Lung (tissue), 12 donors: Measurements from ENCODE around the gene CRYBG1. TPM values are rescaled to one million over a fixed set of nuclear protein-coding genes. Genes with fewer than 3 reads are reported as not detected.

ENCODE experiments used
- ATAC-seq: fragments of 200-7000 bp; cut with Tn5 transposase; one replicate; pipeline ENCODE4 v1.9.1; 2020; ENCODE audit warnings: moderate number of reproducible peaks; ENCODE audit not compliant: insufficient read depth, low FRiP score
- DNase-seq, 3 donors: peaks; one replicate each; pipeline ENCODE4 v3.0.0-alpha.2; 2013 to 2017
- H3K27ac ChIP-seq, 2 donors: one replicate each; pipeline ENCODE4 v1.5.1; 2013; ENCODE audit warnings: mild to moderate bottlenecking in 2 of 2, moderate library complexity in 2 of 2, control low read depth in 1 of 2, inconsistent platforms in 1 of 2, low read depth in 1 of 2, low read length in 1 of 2
- H3K27me3 ChIP-seq, 3 donors: one replicate each; pipeline ENCODE4 v1.5.1; 2013; ENCODE audit warnings: low read length in 2 of 3; ENCODE audit not compliant: control insufficient read depth in 3 of 3, insufficient read depth in 3 of 3
- H3K36me3 ChIP-seq, 4 donors: one replicate each; pipeline ENCODE4 v1.5.1; 2013; ENCODE audit warnings: low read length in 4 of 4, mild to moderate bottlenecking in 1 of 4, moderate library complexity in 1 of 4; ENCODE audit not compliant: control insufficient read depth in 4 of 4, insufficient read depth in 4 of 4
- H3K4me1 ChIP-seq, 5 donors: one replicate each; pipeline ENCODE4 v1.5.1; 2013; ENCODE audit warnings: low read length in 5 of 5, mild to moderate bottlenecking in 2 of 5, moderate library complexity in 1 of 5; ENCODE audit not compliant: control insufficient read depth in 5 of 5, insufficient read depth in 5 of 5
- H3K4me3 ChIP-seq: one replicate; pipeline ENCODE4 v1.5.1; 2013; ENCODE audit warnings: mild to moderate bottlenecking, control low read depth, moderate library complexity
- H3K9ac ChIP-seq, 2 donors: one replicate each; pipeline ENCODE4 v1.5.1; 2013; ENCODE audit warnings: low read length in 2 of 2, control low read depth in 1 of 2; ENCODE audit not compliant: insufficient read depth in 1 of 2
- H3K9me3 ChIP-seq, 4 donors: one replicate each; pipeline ENCODE4 v1.5.1; 2013; ENCODE audit warnings: low read length in 3 of 4, mild to moderate bottlenecking in 1 of 4, moderate library complexity in 1 of 4; ENCODE audit not compliant: control insufficient read depth in 4 of 4, insufficient read depth in 3 of 4
- CTCF ChIP-seq: IDR thresholded peaks from 2 replicates; pipeline ENCODE4 v1.5.1; 2012; ENCODE audit warnings: mild to moderate bottlenecking; ENCODE audit errors: control extremely low read depth, extremely low read depth
- WGBS, 2 donors: extraction: QIAGEN DNeasy Blood & Tissue Kit; methylation state at CpG; one replicate each; pipeline ENCODE4 v1.1.7; 2013; 5-methylcytosine and 5-hydroxymethylcytosine counted together
- polyA plus RNA-seq, 2 donors: library from polyadenylated mRNA; stranded (reverse); fragments of 200-250 nt; gene quantifications; one replicate each; pipeline ENCODE4 v1.2.1, GENCODE V29; 2013
- total RNA-seq, 2 donors: library from RNA; depleted of rRNA in 1 of 2; stranded (reverse); fragments of >200 nt in 1 of 2; gene quantifications; one replicate each; pipeline ENCODE4 v1.2.1, GENCODE V29; 2014 to 2021
- donor health status: control.
- donor health status: control.
- donor health status: Bipolar disorder and iron deficiency.
- donor health status: healthy.
- donor health status: DM: yes; HTN: yes; CAD: no.

The CRYBG1 gene
- total and polyA plus RNA-seq, 4 donors: 5.7 to 28.0 (median 12.6) TPM

GRCh38 chr6:106530026-106530425 is 169.5 kb downstream of the CRYBG1 start:
- Histone ChIP-seq H3K36me3 (peaks cover 0 to 3% (median 0%) of the 10 kb centered on the region in 4 donors), H3K27me3 (no peaks in the 10 kb centered on the region), H3K4me3 (no peak overlapping the region), H3K9ac (no peak overlapping the region), H3K4me1 (no peaks in the 10 kb centered on the region), H3K9me3 (no peaks in the 10 kb centered on the region), H3K27ac (no peak overlapping the region)
- DNase-seq: no peak
- ATAC-seq: no peak
- 96 to 97% methylated on average over 1 of the region's 1 CpG for WGBS, 2 donors
- no peak for TF ChIP-seq CTCF

- no peaks in the 10 kb centered on the region for H3K4me1 ChIP-seq
- H3K4me3 ChIP-seq: no peak overlapping the region
- H3K27me3 ChIP-seq: no peaks in the 10 kb centered on the region
- DNase-seq: no peak
- H3K27ac ChIP-seq: no peak overlapping the region
- no peaks in the 10 kb centered on the region for H3K9me3 ChIP-seq
- ATAC-seq: no peak
- no peak for TF ChIP-seq CTCF
- H3K36me3 ChIP-seq: peaks cover 0 to 3% (median 0%) of the 10 kb centered on the region in 4 donors
- no peak overlapping the region for H3K9ac ChIP-seq
- WGBS, 2 donors: 96 to 100% methylated on average over 1 of the region's 1 CpG
Observed at GRCh38 chr6:106530502-106530901, 170.0 kb downstream of the CRYBG1 start.

GRCh38 chr6:106533054-106533453 is 172.5 kb downstream of the CRYBG1 start:
- Histone ChIP-seq H3K27ac (no peak overlapping the region), H3K27me3 (no peaks in the 10 kb centered on the region), H3K36me3 (peaks cover 0 to 3% (median 0%) of the 10 kb centered on the region in 4 donors), H3K9ac (no peak overlapping the region), H3K4me1 (no peaks in the 10 kb centered on the region), H3K9me3 (no peaks in the 10 kb centered on the region), H3K4me3 (no peak overlapping the region)
- ATAC-seq: no peak
- WGBS, 2 donors: 62 to 67% methylated on average over 5 of the region's 5 CpGs
- TF ChIP-seq CTCF: no peak
- DNase-seq: no peak

- 86 to 94% methylated on average over 1 of the region's 1 CpG for WGBS, 2 donors
- no peak overlapping the region for H3K27ac ChIP-seq
- no peaks in the 10 kb centered on the region for H3K4me1 ChIP-seq
- H3K27me3 ChIP-seq: no peaks in the 10 kb centered on the region
- no peak for DNase-seq
- H3K9me3 ChIP-seq: no peaks in the 10 kb centered on the region
- no peak overlapping the region for H3K4me3 ChIP-seq
- H3K9ac ChIP-seq: no peak overlapping the region
- no peak for ATAC-seq
- TF ChIP-seq CTCF: no peak
- peaks cover 0 to 3% (median 0%) of the 10 kb centered on the region in 4 donors for H3K36me3 ChIP-seq
Observed at GRCh38 chr6:106534004-106534403, 173.5 kb downstream of the CRYBG1 start.
